Measurements from ENCODE around the gene CDH13. TPM values are rescaled to one million over a fixed set of nuclear protein-coding genes. Genes with fewer than 3 reads are reported as not detected.

CDH13 gene
- total and polyA plus RNA-seq, 10 of the 15 experiments (the other 5 are each of a cell fraction or from before 2014, with no cell fraction given): under 0.01 to 0.05 TPM; not detected in 8

DNA sequence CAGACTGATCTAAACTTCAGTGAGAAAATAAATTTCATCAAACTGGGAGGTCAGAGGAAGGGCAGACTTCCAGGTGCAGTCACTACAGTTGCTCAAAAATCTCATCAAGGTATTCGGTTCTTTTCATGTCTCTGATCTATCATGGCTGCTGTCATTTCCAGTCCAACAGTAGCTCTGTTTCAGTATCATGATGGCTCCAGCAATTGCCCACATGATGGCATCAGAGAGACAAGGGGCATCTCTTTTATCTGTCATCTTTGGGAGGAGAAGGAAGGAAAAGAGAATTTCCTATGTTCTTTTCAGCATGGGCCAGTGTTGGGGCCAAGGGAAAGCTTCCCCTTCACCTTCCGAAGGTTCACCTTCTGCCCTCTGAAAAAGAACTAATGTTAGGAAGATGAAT, 676.1 kb downstream of the CDH13 start:
- WGBS (ENCODE audit: insufficient coverage, insufficient replicate concordance, low lambda C conversion rate, missing lambda C conversion rate): 13% methylated on average over 2 of the region's 2 CpGs

DNA sequence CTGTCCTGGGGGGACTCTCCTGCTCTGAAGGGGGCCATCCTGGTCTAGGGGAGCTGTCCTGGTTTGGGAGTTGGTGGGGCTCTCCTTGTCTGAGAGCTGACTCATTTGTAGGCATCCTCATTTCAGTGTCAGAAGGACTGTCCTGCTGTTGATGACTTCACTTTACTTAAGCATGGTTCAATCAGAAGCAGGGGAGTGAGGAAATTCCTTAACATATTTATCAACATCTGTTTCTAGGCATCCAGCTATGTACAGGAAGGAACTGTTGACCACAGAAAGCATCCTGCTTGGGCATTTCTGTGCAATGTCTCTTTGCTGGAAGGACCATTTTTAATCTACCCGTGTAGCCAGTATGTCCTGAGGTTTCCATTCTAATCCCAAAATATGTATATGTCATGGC, 678.3 kb downstream of the CDH13 start:
- intact Hi-C loops (cut with micrococcal nuclease; ENCODE audit: unreplicated experiment): no loop called here
- no peak for ATAC-seq
- ChIA-PET POLR2A (no interaction called here), SMC1A (ENCODE audit: uncharacterized antibody, unreplicated experiment) (no interaction called here), RAD21 (ENCODE audit: unreplicated experiment) (no interaction called here), CTCF (interaction anchor here (1.5 kb wide), 1 partner anchor 9 kb away, joined by 4 read pairs; no protein-coding TSS in a partner anchor)
- in situ Hi-C loops (cut with MboI): no loop called here
- Histone ChIP-seq H3K36me3 (ENCODE audit: control insufficient read depth in 2 of 2, insufficient read depth in 2 of 2, low read length in 1 of 2) (no peaks in the 10 kb centered on the region), H3K4me3 (no peak overlapping the region), H4K20me1 (ENCODE audit: control insufficient read depth, insufficient read depth) (no peaks in the 10 kb centered on the region), H3K9me3 (replicated peaks; ENCODE audit: control insufficient read depth, insufficient read depth, low read length) (no peaks in the 10 kb centered on the region), H2AFZ (ENCODE audit: control insufficient read depth, low read depth, low read length) (no peak overlapping the region), H3K27ac (ENCODE audit: control insufficient read depth, insufficient read depth) (no peak overlapping the region), H3K79me2 (ENCODE audit: control insufficient read depth, insufficient read depth, low read length) (no peaks in the 10 kb centered on the region), H3K4me2 (ENCODE audit: control insufficient read depth, insufficient read depth) (no peak overlapping the region), H3K27me3 (replicated peaks in 1 of 2; ENCODE audit: control insufficient read depth in 2 of 2, insufficient read depth in 2 of 2, low read length in 1 of 2) (no peaks in the 10 kb centered on the region), H3K4me1 (ENCODE audit: control insufficient read depth, insufficient read depth, low read length) (no peaks in the 10 kb centered on the region), H3K9ac (ENCODE audit: control insufficient read depth, insufficient read depth, low read length) (no peak overlapping the region)
- no peak for DNase-seq (ENCODE audit: low read depth, low spot score)
- no TSS peak for BruUV-seq (replicated peaks)
- FAIRE-seq: no peak
- WGBS (ENCODE audit: insufficient coverage, insufficient replicate concordance, low lambda C conversion rate, missing lambda C conversion rate): 6% methylated on average over 1 of the region's 1 CpG
- TF ChIP-seq TCF3 (IDR thresholded peaks at IDR 0.05; ENCODE audit: borderline replicate concordance, insufficient read depth, low read depth, low read length): no peak
- TF ChIP-seq, protein P1, sequence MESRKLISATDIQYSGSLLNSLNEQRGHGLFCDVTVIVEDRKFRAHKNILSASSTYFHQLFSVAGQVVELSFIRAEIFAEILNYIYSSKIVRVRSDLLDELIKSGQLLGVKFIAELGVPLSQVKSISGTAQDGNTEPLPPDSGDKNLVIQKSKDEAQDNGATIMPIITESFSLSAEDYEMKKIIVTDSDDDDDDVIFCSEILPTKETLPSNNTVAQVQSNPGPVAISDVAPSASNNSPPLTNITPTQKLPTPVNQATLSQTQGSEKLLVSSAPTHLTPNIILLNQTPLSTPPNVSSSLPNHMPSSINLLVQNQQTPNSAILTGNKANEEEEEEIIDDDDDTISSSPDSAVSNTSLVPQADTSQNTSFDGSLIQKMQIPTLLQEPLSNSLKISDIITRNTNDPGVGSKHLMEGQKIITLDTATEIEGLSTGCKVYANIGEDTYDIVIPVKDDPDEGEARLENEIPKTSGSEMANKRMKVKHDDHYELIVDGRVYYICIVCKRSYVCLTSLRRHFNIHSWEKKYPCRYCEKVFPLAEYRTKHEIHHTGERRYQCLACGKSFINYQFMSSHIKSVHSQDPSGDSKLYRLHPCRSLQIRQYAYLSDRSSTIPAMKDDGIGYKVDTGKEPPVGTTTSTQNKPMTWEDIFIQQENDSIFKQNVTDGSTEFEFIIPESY (IDR thresholded peaks at IDR 0.05): no peak
- no peak for TF ChIP-seq HCFC1 (IDR thresholded peaks at IDR 0.05; ENCODE audit: low read length)
- TF ChIP-seq, protein P2, sequence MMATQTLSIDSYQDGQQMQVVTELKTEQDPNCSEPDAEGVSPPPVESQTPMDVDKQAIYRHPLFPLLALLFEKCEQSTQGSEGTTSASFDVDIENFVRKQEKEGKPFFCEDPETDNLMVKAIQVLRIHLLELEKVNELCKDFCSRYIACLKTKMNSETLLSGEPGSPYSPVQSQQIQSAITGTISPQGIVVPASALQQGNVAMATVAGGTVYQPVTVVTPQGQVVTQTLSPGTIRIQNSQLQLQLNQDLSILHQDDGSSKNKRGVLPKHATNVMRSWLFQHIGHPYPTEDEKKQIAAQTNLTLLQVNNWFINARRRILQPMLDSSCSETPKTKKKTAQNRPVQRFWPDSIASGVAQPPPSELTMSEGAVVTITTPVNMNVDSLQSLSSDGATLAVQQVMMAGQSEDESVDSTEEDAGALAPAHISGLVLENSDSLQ (IDR thresholded peaks at IDR 0.05): no peak
- TF ChIP-seq, protein P3, sequence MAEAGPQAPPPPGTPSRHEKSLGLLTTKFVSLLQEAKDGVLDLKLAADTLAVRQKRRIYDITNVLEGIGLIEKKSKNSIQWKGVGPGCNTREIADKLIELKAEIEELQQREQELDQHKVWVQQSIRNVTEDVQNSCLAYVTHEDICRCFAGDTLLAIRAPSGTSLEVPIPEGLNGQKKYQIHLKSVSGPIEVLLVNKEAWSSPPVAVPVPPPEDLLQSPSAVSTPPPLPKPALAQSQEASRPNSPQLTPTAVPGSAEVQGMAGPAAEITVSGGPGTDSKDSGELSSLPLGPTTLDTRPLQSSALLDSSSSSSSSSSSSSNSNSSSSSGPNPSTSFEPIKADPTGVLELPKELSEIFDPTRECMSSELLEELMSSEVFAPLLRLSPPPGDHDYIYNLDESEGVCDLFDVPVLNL (IDR thresholded peaks at IDR 0.05; ENCODE audit: low read depth, low read length): no peak
- no peak for TF ChIP-seq NRF1 (conservative IDR thresholded peaks at IDR 0.05; ENCODE audit: low read depth, low read length)
- no peak for TF ChIP-seq SMARCA5 (IDR thresholded peaks at IDR 0.05)
- no peak for TF ChIP-seq NR2C2 (IDR thresholded peaks at IDR 0.05; ENCODE audit: borderline replicate concordance, control insufficient read depth, insufficient read length, low read depth)

More for the DNA sequence above, 676.1 kb downstream of the CDH13 start:
- Histone ChIP-seq H2AFZ (ENCODE audit: control insufficient read depth, low read depth, low read length) (no peak overlapping the region), H3K36me3 (ENCODE audit: control insufficient read depth in 2 of 2, insufficient read depth in 2 of 2, low read length in 1 of 2) (no peaks in the 10 kb centered on the region), H3K27me3 (replicated peaks in 1 of 2; ENCODE audit: control insufficient read depth in 2 of 2, insufficient read depth in 2 of 2, low read length in 1 of 2) (no peaks in the 10 kb centered on the region), H3K9me3 (replicated peaks; ENCODE audit: control insufficient read depth, insufficient read depth, low read length) (no peaks in the 10 kb centered on the region), H4K20me1 (ENCODE audit: control insufficient read depth, insufficient read depth) (no peaks in the 10 kb centered on the region), H3K4me2 (ENCODE audit: control insufficient read depth, insufficient read depth) (no peak overlapping the region), H3K4me1 (ENCODE audit: control insufficient read depth, insufficient read depth, low read length) (no peaks in the 10 kb centered on the region), H3K4me3 (no peak overlapping the region), H3K79me2 (ENCODE audit: control insufficient read depth, insufficient read depth, low read length) (no peaks in the 10 kb centered on the region), H3K27ac (ENCODE audit: control insufficient read depth, insufficient read depth) (no peak overlapping the region), H3K9ac (ENCODE audit: control insufficient read depth, insufficient read depth, low read length) (no peak overlapping the region)
- intact Hi-C loops (cut with micrococcal nuclease; ENCODE audit: unreplicated experiment) (no loop called here), in situ Hi-C loops (cut with MboI) (no loop called here)
- TF ChIP-seq POLR2AphosphoS5 (IDR thresholded peaks at IDR 0.05; ENCODE audit: low read length) (no peak), ATF7 (IDR thresholded peaks at IDR 0.05; ENCODE audit: low read depth) (no peak), SP1 (IDR thresholded peaks at IDR 0.05; ENCODE audit: low read depth, low read length) (no peak), ZZZ3 (IDR thresholded peaks at IDR 0.05; ENCODE audit: control insufficient read depth, insufficient read length, low read depth) (no peak)
- TF ChIP-seq, protein P4, sequence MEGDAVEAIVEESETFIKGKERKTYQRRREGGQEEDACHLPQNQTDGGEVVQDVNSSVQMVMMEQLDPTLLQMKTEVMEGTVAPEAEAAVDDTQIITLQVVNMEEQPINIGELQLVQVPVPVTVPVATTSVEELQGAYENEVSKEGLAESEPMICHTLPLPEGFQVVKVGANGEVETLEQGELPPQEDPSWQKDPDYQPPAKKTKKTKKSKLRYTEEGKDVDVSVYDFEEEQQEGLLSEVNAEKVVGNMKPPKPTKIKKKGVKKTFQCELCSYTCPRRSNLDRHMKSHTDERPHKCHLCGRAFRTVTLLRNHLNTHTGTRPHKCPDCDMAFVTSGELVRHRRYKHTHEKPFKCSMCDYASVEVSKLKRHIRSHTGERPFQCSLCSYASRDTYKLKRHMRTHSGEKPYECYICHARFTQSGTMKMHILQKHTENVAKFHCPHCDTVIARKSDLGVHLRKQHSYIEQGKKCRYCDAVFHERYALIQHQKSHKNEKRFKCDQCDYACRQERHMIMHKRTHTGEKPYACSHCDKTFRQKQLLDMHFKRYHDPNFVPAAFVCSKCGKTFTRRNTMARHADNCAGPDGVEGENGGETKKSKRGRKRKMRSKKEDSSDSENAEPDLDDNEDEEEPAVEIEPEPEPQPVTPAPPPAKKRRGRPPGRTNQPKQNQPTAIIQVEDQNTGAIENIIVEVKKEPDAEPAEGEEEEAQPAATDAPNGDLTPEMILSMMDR (IDR thresholded peaks at IDR 0.05 in 2 of 3, conservative IDR thresholded peaks at IDR 0.05 in 1 of 3; ENCODE audit: control insufficient read depth in 2 of 3, extremely low read depth in 1 of 3, insufficient read depth in 1 of 3, low read depth in 3 of 3, low read length in 3 of 3): no peak
- DNase-seq (ENCODE audit: low read depth, low spot score): no peak
- no peak for ATAC-seq
- POLR2A ChIA-PET: no interaction called here
- BruUV-seq (replicated peaks): no TSS peak
- CTCF ChIA-PET: no interaction called here
- SMC1A ChIA-PET (ENCODE audit: uncharacterized antibody, unreplicated experiment): no interaction called here
- RAD21 ChIA-PET (ENCODE audit: unreplicated experiment): no interaction called here
- no peak for FAIRE-seq
